HFFc6 (cell line): ENCODE measurements around the gene SORCS3. TPM values are rescaled to one million over a fixed set of nuclear protein-coding genes. Genes with fewer than 3 reads are reported as not detected.

Experiments used
- DNase-seq: peaks from one replicate; pipeline ENCODE4 v3.0.0-alpha.2; 2018
- H3K27ac Mint-ChIP-seq: 2 replicates; pipeline ENCODE4 v1.8.0; 2020; ENCODE audit warnings: mild to moderate bottlenecking, mixed read lengths
- H3K27me3 Mint-ChIP-seq: 2 replicates; pipeline ENCODE4 v1.8.0; 2021; ENCODE audit warnings: mild to moderate bottlenecking, moderate library complexity, mixed read lengths; ENCODE audit not compliant: insufficient read depth
- H3K36me3 Mint-ChIP-seq: 2 replicates; pipeline ENCODE4 v1.8.0; 2021; ENCODE audit warnings: low read depth, mixed read lengths
- H3K4me1 Mint-ChIP-seq: 2 replicates; pipeline ENCODE4 v1.8.0; 2020; ENCODE audit warnings: low read depth, mixed read lengths
- H3K4me3 Mint-ChIP-seq: 2 replicates; pipeline ENCODE4 v1.8.0; 2020; ENCODE audit warnings: mild to moderate bottlenecking, moderate library complexity, mixed read lengths
- H3K9me3 Mint-ChIP-seq: 2 replicates; pipeline ENCODE4 v1.8.0; 2020; ENCODE audit warnings: mild to moderate bottlenecking, mixed read lengths
- CTCF ChIP-seq: fragments of 200-600 bp; sonication (generic); IDR thresholded peaks from 2 replicates; pipeline ENCODE4 v1.5.0; 2021; ENCODE audit warnings: antibody characterized with exemption, mild to moderate bottlenecking
- total RNA-seq, 6 experiments: library from RNA; stranded (reverse); fragmentation: NEBNext Ultra II Directional; extraction: Animal tissue kit (Norgen Biotek cat#: 25700); gene quantifications; 2 replicates in 1 of 6; 3 replicates in 5 of 6; pipeline ENCODE4 v1.2.3, GENCODE V29; 2021

The SORCS3 gene
- total RNA-seq, 6 experiments from 2014 or later = not detected

- Mint-ChIP-seq H3K4me3 (no peak overlapping the region), H3K9me3 (peaks cover 14% of the 10 kb centered on the region), H3K27ac (no peak overlapping the region), H3K36me3 (no peaks in the 10 kb centered on the region), H3K4me1 (no peaks in the 10 kb centered on the region), H3K27me3 (no peaks in the 10 kb centered on the region; the same call in 1 of the 2 replicates)
- no peak for TF ChIP-seq CTCF
- DNase-seq = no peak
These were observed 281.7 kb downstream of the SORCS3 start for GRCh38 chr10:104922810-104923209.

- Mint-ChIP-seq H3K9me3 (peaks cover 19% of the 10 kb centered on the region), H3K27ac (no peak overlapping the region), H3K36me3 (no peaks in the 10 kb centered on the region), H3K4me3 (no peak overlapping the region), H3K4me1 (no peaks in the 10 kb centered on the region), H3K27me3 (no peaks in the 10 kb centered on the region; the same call in 1 of the 2 replicates)
- DNase-seq = no peak
- no peak for TF ChIP-seq CTCF
These were observed 282.4 kb downstream of the SORCS3 start for GRCh38 chr10:104923501-104923900.

DNA sequence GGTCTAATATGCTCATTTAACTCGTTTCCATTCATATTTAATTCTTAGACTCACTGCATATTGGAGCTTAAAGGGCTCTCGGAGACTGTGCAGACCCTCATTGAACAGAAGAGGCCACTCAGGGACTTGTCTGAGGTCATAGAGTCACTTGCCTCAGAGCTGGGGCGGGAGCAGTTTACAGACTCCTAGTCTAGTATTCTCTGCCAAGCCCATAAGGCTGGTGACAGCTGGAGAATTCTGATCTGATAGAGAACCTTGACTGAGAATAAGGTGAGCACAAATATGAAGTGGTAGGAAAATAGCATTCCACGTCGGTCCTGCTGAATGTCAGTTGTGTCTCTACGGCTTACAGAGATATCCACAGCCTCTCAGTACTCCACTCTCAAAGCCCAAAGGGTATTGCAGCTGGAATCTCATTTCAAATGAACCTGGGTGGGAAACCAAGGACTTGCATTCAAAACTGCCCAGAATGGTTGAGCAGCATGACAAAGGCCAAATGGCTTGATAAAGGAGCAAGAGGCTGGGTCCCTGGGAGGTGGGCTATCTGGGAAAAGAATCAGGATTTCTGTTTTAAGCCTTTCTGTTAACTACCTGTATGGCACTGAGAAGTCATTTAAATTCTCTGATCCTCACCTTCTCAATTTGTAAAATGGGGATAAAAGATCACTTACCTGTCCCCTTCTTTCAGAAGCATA lies 283.2 kb downstream of the SORCS3 start:
- Mint-ChIP-seq H3K27me3 (no peaks in the 10 kb centered on the region; the same call in 1 of the 2 replicates), H3K36me3 (no peaks in the 10 kb centered on the region), H3K27ac (no peak overlapping the region), H3K4me1 (no peaks in the 10 kb centered on the region), H3K9me3 (peaks cover 20% of the 10 kb centered on the region), H3K4me3 (no peak overlapping the region)
- DNase-seq = no peak
- TF ChIP-seq CTCF = no peak

DNA sequence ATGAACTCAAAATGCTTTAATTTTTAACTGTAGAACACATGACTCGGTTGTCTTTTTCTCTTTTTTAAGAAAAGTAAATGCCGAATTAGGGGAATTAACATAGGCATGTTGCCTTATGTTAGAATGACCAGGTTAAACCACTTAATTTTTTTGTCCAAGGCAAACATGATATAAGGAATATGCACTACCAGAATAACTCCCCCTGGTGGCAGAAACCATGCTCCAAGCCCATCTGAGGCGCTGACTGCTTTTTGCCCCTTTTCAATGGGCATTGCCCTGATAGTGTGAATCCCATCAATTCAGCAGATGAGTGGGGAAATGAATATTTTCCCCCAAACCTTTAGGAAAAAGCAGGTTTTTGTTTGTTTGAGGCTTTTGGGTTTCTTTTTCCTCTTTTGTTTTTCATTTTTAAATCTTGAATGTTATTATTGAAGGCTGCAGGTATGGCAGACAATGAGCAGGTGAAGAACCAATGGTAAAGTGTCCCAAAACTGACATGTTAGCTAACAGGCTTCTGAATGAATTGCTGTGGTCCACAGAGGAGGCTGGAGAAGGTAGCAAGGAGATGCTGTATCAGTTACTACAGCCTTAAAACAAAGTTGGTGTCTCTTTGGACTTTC lies 284.3 kb downstream of the SORCS3 start:
- Mint-ChIP-seq H3K4me1 (no peaks in the 10 kb centered on the region), H3K9me3 (peaks cover 31% of the 10 kb centered on the region), H3K27ac (no peak overlapping the region), H3K4me3 (no peak overlapping the region), H3K36me3 (no peaks in the 10 kb centered on the region), H3K27me3 (no peaks in the 10 kb centered on the region; the same call in 1 of the 2 replicates)
- TF ChIP-seq CTCF = peak; percentile 74
- DNase-seq = no peak

DNA sequence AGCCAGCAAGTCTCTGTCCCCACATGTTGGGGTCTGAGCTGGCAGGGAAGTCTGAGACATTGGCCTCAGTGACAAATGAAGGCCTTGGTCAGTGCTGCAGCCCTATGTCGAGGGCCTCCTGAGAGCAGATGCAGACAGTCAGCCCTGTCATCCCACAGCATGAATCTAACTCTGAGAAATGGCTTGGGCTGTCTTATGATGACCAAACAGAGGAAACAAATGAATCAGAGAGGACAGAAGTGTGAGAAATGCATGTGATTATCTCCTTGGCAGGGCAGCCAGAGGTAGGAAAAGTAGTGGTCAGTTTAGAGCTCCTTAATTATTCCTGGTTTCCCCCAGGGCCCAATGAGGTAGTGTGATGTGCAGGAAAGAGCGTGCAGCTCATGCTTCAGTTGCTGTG lies 287.6 kb downstream of the SORCS3 start:
- no peak for TF ChIP-seq CTCF
- Mint-ChIP-seq H3K4me3 (no peak overlapping the region), H3K27me3 (no peaks in the 10 kb centered on the region), H3K27ac (no peak overlapping the region), H3K36me3 (no peaks in the 10 kb centered on the region), H3K4me1 (no peaks in the 10 kb centered on the region), H3K9me3 (peaks cover 42% of the 10 kb centered on the region)
- DNase-seq = no peak
